NCI-H69 (cell line): Measurements from ENCODE around the gene MAPKAP1.
"Not testable (repeated sequence)": the region's sequence is repeated elsewhere in the genome, so short reads cannot be mapped to it uniquely, and the experiment has no call there.

Experiments used
- DNase-seq: peaks from one replicate; lab custom pipeline; 2025; lab: John Stamatoyannopoulos, UW

The MAPKAP1 gene

DNA sequence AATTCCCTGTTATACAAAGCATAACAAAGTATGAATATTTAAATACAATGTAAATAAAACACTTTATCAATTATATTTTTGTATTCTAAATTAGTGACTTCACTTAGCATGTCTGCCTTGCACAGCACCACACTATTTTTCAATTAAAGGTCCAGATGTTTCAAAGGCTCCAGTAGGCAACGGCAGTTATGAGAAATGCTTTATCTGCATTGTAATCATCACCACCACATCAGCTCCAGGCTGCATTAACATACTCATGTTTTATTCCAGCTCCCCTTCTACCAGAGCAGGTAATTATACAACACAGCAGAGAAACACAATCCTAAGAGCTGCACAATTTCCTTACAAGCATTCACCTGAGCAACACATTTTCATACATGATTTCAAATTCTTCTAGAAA lies 102.8 kb downstream of the MAPKAP1 start:
- peak; percentile 63 for DNase-seq

DNA sequence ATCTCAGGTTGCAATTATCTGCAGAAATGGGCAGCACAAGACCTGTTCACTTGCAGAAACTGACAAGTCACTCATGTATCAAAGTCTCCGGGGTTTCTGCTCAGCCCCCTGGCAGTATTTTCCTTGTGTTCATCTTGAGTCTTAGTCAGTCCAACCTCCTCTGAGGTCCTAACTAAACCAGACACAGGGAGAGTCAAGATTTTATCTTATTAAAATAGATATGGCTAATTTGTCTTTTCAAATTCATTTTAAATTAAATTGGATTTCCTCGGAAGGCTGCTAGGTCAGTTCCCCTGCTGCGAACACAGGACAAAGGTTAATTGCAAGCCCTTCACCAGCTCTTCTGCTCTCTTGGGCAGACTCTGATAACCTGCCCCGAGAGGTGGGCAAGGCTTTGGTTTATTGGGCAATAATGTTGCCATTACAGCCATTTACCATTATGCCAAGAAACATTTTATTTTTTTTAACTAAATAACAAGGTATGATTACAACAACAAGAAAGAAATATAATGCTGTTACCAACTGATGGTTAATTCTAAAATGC lies 103.5 kb downstream of the MAPKAP1 start:
- no peak for DNase-seq

GRCh38 chr9:125601961-125602360 lies 105.0 kb downstream of the MAPKAP1 start:
- DNase-seq, result no peak

DNA sequence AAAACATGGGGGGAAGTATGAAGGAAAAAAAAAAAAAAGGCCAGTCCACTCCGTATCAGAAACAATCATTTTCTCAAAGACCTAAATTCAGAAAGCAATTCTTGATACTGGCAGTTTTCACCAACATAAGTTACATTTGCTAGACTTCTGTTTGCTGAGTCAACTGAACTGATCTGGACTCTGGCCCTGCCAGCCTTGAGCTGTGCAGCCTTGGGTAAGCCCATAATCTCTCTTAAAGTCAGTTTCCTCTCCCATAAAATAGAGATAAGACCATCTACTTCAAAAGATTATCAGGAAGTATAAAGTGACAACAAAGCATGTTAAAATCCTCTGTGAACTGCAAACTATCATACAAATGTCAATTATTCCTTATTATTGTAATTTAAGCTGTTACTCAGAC lies 106.8 kb downstream of the MAPKAP1 start:
- DNase-seq, result no peak

DNA sequence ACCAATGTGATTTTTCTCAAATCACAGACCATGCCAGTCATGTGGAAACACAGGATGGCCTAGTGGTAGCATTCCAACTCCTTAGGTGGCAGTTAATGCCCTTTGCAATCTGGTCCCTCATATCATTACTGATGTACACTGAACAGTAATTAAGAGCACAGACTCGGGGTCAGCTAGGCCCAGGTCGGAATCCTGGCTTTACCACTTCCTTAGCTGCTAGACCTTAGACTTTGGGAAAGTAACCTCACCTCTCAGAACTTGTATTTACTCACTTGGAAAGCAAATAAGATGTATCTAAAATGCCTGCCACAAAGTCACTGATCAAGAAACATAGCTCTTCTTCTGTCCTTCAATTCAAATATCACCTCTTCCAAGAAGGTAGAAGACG lies 112.8 kb downstream of the MAPKAP1 start:
- DNase-seq, result peak; percentile 21

DNA sequence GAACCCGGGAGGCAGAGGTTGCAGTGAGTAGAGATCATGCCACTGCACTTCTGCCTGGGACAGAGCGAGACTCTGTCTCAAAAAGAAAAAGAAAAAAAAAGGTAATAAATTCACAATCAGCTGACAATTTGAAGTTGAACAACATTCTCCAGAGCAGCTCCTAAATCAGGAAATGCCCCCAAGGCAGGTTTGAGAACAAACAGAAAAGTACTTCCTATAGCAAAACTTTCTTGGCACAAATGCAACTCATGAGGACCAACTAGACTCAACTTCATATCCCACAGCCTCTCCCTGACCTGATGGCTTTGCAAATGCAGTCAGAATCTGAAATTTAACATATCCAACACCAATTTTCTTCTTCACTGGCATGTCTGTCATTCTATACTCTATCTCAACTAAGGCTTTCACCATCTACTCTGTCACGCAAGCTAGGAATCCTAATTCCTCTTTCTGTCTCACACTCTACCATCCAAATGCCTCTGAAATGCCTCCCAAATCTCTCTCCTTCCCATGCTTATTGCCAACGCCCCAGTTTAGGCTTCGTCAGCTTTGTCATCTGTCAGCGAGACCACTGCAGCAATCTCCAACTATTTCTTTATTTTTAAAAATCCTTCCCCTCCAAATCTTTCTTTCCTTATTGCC lies 113.3 kb downstream of the MAPKAP1 start:
- no peak for DNase-seq

GRCh38 chr9:125591888-125592287 lies 115.1 kb downstream of the MAPKAP1 start:
- no peak for DNase-seq

DNA sequence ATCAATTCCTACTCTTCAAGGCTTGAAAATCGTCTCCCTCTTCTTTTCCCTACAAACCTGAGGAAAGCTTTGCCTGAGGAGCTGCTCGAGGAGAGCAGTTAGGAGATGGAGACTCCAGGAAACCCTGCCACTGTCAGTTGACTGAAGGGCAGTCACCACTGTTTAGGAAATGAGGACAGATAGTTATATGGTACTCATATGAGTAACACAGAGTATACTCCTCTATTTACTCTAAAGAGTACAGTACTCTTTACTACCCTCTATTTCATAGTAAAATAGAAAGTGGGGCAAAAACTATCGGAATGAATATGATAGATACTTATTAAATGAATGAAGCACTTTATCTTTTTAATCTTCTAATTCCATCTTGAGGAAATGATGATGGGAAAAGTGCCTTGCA lies 115.8 kb downstream of the MAPKAP1 start:
- no peak for DNase-seq

GRCh38 chr9:125589287-125589686 lies 117.7 kb downstream of the MAPKAP1 start:
- peak; percentile 13 for DNase-seq

- no peak for DNase-seq
Observed at GRCh38 chr9:125587819-125588460, 119.1 kb downstream of the MAPKAP1 start.

- DNase-seq, result peak; percentile 63
Observed at GRCh38 chr9:125586172-125586511, 120.9 kb downstream of the MAPKAP1 start.

- DNase-seq, result no peak
Observed at GRCh38 chr9:125585503-125586171, 121.4 kb downstream of the MAPKAP1 start.

DNA sequence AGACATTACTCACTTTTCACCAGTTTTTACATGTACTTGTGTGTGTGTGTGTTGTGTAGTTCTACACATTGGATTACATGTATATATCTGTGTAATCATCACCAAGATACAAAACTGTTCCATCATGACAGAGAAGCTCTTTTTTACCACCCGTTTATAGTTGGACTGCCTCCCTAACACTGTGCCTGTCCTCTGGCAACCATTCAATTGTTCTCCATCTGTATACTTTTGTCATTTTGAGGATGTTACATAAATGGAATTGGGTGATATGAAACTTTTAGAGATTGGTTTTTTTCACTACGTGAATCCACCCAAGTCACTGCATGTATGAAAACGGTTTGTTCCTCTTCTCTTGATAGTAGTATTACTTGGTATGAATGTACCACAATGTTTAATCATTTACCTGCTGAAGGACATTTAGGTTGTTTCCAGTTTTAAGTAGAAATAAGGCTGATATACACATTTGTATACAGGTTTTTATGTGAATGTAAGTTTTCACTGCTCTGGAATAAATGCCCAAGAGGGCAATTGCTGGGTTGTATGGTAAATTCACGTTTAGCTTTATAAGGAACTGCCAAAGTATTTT lies 126.2 kb downstream of the MAPKAP1 start:
- no peak for DNase-seq

DNA sequence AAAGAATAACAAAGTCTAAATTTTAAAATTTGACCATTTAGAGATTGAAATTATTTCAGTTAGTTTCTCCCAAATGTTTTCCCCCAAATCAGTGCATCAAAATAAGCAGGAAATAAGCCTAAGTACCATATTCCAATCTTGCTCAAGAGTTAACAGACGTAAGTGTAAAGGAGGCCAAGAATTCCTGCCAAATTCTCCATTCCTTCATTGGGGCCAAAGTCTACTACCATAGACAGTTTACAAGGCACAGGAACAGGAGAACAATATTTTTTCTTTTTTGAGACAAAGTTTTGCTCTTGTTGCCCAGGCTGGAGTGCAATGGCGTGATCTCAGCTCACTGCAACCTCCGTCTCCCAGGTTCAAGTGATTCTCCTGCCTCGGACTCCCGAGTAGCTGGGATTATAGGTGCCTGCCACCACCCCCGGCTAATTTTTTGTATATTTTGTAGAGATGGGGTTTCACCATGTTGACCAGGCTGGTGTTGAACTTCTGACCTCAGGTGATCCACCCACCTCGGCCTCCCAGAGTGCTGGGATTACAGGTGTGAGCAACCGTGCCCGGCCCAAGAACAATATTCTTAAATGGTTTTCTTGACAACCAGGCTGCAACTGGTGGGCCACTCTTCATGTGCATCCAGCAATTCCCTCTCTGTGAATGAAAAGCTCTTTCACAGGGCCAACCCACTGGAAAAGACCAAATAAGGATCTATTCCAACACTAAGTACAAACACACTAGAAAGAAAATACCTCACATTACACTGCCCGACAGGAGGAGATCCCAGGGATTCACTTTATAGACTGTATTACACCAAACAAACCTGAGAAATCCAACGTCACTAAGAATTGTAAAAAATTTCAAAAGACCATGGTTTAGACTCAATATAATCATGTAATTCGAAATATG lies 127.7 kb downstream of the MAPKAP1 start:
- no peak for DNase-seq

DNA sequence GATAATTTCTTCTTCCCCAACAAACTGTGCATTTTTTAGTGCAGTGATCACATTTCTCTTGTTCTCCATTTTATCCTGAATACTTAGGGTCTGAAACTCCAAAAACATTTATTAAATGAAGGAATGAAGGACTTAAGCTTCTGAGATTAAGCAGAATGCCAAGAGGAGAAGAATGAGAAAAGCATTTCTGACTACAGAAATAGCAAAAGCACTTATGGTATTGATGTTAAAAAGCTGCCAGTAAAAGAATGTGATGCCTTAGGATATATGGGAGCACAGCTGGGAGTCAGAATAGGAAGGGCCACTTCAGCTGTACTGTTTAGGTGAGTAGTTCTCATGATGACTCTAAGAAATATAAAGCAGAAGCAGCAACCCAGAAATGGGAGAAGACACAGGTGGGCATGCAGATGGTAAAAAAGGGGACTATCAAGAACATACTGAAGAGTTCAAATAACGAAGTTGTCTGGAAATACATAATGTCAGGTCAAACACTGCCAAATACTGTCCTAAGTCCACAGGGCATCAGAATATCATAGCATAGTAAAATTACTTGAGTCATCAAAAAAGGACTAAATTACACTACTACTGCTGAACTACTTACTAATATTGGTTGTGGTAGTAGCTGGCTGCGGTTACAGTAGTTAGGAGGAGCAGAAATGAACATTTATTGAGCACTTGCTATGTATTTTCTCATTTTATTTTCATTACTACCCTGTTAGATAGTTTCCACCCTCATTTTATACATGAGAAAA lies 132.7 kb downstream of the MAPKAP1 start:
- no peak for DNase-seq

- DNase-seq, result not testable (repeated sequence)
Observed at GRCh38 chr9:125572461-125572860, 134.5 kb downstream of the MAPKAP1 start.

DNA sequence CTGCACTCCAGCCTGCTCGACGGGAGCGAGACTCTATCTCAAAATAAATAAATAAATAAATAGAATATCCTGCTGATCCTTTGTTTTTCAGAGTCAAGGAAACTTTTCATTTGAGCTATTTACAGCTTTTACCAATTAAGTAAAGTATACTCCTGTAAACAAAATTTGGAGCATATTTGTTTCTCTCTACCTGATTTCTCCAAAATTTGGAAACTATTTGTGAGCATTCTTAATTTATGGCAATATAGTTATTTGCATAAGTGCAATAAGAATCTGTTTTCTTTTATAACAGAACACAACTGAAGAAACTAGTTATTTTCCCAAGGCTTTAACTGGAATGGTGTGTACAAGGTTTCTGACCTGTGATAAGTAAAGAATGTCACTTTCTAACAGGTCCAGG lies 135.2 kb downstream of the MAPKAP1 start:
- DNase-seq, result not testable (repeated sequence)

GRCh38 chr9:125570246-125570645 lies 136.8 kb downstream of the MAPKAP1 start:
- no peak for DNase-seq

- DNase-seq, result no peak
Observed at GRCh38 chr9:125568621-125569020, 138.4 kb downstream of the MAPKAP1 start.

- not testable (repeated sequence) for DNase-seq
Observed at GRCh38 chr9:125566051-125566450, 141.0 kb downstream of the MAPKAP1 start.

GRCh38 chr9:125565126-125565525 lies 141.9 kb downstream of the MAPKAP1 start:
- DNase-seq, result no peak
